HFFc6 (cell line): Measurements from ENCODE around the gene SPATA31C2. TPM values are rescaled to one million over a fixed set of nuclear protein-coding genes. Genes with fewer than 3 reads are reported as not detected.
"Not testable (repeated sequence)": the region's sequence is repeated elsewhere in the genome, so short reads cannot be mapped to it uniquely, and the experiment has no call there.

ENCODE experiments used
- DNase-seq: peaks from one replicate; pipeline ENCODE4 v3.0.0-alpha.2; 2018
- H3K27ac Mint-ChIP-seq: 2 replicates; pipeline ENCODE4 v1.8.0; 2020; ENCODE audit warnings: mild to moderate bottlenecking, mixed read lengths
- H3K27me3 Mint-ChIP-seq: 2 replicates; pipeline ENCODE4 v1.8.0; 2021; ENCODE audit warnings: mild to moderate bottlenecking, moderate library complexity, mixed read lengths; ENCODE audit not compliant: insufficient read depth
- H3K36me3 Mint-ChIP-seq: 2 replicates; pipeline ENCODE4 v1.8.0; 2021; ENCODE audit warnings: low read depth, mixed read lengths
- H3K4me1 Mint-ChIP-seq: 2 replicates; pipeline ENCODE4 v1.8.0; 2020; ENCODE audit warnings: low read depth, mixed read lengths
- H3K4me3 Mint-ChIP-seq: 2 replicates; pipeline ENCODE4 v1.8.0; 2020; ENCODE audit warnings: mild to moderate bottlenecking, moderate library complexity, mixed read lengths
- H3K9me3 Mint-ChIP-seq: 2 replicates; pipeline ENCODE4 v1.8.0; 2020; ENCODE audit warnings: mild to moderate bottlenecking, mixed read lengths
- total RNA-seq, 6 experiments: library from RNA; stranded (reverse); fragmentation: NEBNext Ultra II Directional; extraction: Animal tissue kit (Norgen Biotek cat#: 25700); gene quantifications; 2 replicates in 1 of 6; 3 replicates in 5 of 6; pipeline ENCODE4 v1.2.3, GENCODE V29; 2021
- TF ChIP-seq, protein P1 (sequence below): fragments of 200-600 bp; sonication (generic); IDR thresholded peaks from 2 replicates; pipeline ENCODE4 v1.5.0; 2021; ENCODE audit warnings: antibody characterized with exemption, mild to moderate bottlenecking

The SPATA31C2 gene
- total RNA-seq, 6 experiments from 2014 or later, result not detected

DNA sequence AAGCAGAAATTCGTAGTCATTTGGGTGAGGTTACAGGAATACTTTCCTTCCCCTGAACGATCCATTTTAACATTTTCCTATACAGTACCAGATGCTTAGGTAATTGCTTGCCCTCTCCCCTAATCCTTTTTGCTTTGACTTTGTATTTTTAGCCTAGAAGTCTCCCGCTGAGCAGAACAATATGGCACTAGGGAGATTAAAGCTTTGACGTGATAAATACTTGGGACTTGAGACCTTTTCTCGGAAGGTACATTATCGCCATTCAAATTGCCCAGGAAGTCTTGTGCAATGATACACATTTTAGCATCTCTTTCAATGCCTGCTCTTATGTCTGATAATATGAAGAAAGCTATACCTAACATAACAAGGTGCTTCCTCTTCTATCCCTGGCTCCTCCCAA lies 22.9 kb upstream of the SPATA31C2 start:
- Mint-ChIP-seq H3K36me3 (no peaks in the 10 kb centered on the region), H3K4me3 (no peak overlapping the region), H3K9me3 (no peaks in the 10 kb centered on the region), H3K4me1 (peaks cover 4% of the 10 kb centered on the region), H3K27me3 (peaks cover 18% of the 10 kb centered on the region), H3K27ac (no peak overlapping the region)
- DNase-seq, result no peak
- TF ChIP-seq, protein P1, sequence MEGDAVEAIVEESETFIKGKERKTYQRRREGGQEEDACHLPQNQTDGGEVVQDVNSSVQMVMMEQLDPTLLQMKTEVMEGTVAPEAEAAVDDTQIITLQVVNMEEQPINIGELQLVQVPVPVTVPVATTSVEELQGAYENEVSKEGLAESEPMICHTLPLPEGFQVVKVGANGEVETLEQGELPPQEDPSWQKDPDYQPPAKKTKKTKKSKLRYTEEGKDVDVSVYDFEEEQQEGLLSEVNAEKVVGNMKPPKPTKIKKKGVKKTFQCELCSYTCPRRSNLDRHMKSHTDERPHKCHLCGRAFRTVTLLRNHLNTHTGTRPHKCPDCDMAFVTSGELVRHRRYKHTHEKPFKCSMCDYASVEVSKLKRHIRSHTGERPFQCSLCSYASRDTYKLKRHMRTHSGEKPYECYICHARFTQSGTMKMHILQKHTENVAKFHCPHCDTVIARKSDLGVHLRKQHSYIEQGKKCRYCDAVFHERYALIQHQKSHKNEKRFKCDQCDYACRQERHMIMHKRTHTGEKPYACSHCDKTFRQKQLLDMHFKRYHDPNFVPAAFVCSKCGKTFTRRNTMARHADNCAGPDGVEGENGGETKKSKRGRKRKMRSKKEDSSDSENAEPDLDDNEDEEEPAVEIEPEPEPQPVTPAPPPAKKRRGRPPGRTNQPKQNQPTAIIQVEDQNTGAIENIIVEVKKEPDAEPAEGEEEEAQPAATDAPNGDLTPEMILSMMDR, result no peak

DNA sequence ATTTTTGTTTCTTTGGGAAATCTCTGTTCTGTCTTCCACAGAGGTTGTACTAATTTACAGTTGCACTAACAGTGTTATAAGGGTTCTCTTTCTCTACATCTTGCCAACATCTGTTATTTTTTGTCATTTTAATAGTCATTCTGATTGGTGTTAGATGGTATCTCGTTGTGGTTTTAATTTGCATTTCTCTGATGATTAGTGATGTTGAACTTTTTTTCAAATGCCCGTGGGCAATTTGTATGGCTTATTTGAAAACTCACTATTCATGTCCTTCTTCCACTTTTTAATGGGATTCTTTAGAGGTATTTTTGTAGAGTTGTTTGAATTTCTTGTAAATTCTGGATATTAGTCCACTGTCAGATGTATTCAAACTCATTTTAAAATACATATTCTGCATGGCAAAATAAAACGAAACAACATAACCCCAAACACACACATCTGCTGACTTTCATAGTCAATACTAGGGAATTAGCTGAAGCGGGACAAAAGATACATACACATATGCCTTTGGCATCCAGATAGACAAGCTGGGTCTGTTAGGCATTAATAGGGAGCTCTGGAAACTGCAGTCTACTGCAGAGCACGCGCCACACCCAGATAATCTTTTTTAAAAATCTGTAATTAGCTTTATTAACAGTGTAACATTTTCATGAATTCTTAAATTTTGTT lies 5.8 kb upstream of the SPATA31C2 start:
- DNase-seq, result peak; percentile 6
- Mint-ChIP-seq H3K9me3 (no peaks in the 10 kb centered on the region), H3K4me3 (no peak overlapping the region), H3K4me1 (peaks cover 5% of the 10 kb centered on the region; the same call in 1 of the 2 replicates), H3K27ac (no peak overlapping the region), H3K27me3 (peaks cover 19% of the 10 kb centered on the region), H3K36me3 (no peaks in the 10 kb centered on the region)
- TF ChIP-seq, protein P1, result no peak

DNA sequence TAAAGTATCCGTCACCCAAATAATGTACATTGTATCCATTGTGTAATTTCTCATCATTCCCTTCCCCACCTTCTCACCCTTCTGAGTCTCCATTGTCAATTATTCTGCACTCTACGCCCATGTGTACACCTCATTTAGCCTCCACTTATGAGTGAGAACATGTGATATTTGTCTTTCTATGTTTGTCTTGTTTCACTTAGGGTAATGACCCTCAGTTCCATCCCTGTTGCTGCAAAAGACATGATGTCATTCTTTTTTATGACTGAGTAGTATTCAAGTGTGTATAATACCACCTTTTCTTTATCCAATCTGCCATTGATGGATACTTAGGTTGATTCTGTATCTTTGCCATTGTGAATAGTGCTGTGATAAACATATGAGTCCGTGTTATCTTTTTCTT lies 4.9 kb upstream of the SPATA31C2 start:
- H3K27me3 Mint-ChIP-seq, result peaks cover 19% of the 10 kb centered on the region
- no peak overlapping the region for H3K27ac Mint-ChIP-seq
- peaks cover 5% of the 10 kb centered on the region; the same call in 1 of the 2 replicates for H3K4me1 Mint-ChIP-seq
- TF ChIP-seq, protein P1, result no peak
- H3K36me3 Mint-ChIP-seq, result no peaks in the 10 kb centered on the region
- no peak overlapping the region for H3K4me3 Mint-ChIP-seq
- no peak for DNase-seq
- no peaks in the 10 kb centered on the region for H3K9me3 Mint-ChIP-seq

DNA sequence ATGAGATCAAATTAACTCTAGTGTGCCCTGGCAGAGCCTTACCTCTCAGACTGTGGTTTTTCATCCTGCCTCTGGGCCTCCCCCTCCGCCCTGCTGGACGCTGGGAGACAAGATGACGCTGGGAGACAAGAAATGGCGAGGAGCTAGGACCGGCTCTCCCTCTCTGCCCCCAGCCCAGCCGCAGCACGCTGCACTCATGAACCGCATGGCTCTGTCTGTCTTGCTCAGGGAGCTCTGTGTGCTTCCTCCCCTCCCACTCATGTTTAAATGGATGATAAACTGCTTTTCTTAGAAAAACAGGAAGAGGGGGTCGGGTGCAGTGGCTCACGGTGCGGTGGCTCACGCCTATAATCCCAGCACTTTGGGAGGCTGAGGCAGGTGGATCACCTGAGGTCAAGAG lies 4.7 kb downstream of the SPATA31C2 start:
- H3K27ac Mint-ChIP-seq, H3K4me1 Mint-ChIP-seq, H3K36me3 Mint-ChIP-seq, H3K4me3 Mint-ChIP-seq, DNase-seq, H3K27me3 Mint-ChIP-seq, H3K9me3 Mint-ChIP-seq: not testable (repeated sequence)

DNA sequence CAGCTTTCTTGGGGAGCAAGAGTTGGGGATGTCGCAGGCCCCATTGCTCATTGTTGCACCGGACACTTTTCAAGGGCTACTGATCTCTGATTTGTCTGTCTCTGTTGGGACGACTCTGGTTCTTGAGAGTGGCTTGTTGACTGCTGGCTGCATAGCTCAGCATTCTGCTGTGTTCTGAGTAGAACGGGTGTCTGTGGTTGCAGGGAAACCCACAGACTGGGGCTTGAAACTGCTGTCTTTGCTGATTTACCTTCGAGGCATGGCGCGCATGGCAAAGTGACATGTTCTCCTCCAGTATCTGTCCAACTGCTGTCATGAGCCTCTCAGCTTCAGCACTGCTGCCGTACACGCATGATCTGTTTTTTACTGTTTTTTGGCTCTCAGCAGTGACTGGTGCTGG lies 8.7 kb downstream of the SPATA31C2 start:
- DNase-seq, H3K27me3 Mint-ChIP-seq, H3K36me3 Mint-ChIP-seq, H3K27ac Mint-ChIP-seq, H3K4me1 Mint-ChIP-seq, H3K4me3 Mint-ChIP-seq, H3K9me3 Mint-ChIP-seq: not testable (repeated sequence)

DNA sequence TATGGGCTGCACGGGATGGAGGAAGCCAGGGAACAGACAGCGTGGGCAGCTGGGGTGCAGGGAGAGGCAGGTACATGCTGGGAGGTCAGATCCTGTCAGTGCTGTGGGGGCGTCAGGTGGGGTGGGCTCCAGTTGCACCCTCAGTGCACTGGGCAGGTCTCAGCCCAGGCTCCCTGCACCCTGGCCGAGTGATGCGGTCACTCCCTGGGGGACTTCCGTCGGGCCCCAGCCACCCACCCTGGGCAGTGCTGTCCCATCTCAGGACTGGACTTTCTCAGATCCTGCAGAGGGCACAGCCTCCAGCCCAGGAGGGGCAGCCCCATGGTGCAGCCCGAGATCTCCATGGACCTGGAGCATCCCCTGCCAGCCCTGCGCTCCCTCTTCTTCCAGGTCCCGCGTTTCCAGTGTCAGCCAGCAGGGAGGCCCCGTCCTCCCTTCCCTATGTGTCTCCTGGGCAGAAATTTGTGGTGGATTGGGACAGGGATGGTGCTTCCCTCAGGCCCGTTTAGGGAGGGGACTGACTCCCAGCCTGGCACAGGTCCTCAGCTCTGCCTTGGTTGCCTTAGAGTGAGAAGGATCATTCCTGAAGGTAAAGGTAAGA lies 10.5 kb downstream of the SPATA31C2 start:
- not testable (repeated sequence) for H3K9me3 Mint-ChIP-seq, H3K27me3 Mint-ChIP-seq, H3K4me1 Mint-ChIP-seq, H3K36me3 Mint-ChIP-seq, H3K4me3 Mint-ChIP-seq, H3K27ac Mint-ChIP-seq, DNase-seq

DNA sequence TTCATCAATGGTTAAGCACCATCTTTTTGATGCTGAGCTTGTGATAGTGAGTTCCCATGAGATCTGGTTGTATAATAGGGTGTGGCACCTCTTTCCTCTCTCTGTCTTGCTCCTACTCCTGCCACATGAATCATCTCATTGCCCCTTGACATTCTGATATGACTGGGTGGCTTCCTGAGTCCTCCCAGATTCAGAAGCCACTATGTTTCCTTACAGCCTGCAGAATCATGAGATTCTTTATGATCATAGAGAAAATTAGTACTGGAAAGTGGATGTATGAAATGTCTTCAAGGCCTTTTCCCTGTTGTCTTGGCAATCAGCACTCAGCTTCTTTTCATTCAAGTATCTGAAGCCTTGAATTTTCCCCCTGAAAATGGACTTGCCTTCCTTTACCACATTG lies 14.9 kb downstream of the SPATA31C2 start:
- not testable (repeated sequence) for H3K9me3 Mint-ChIP-seq, DNase-seq, H3K36me3 Mint-ChIP-seq, H3K27ac Mint-ChIP-seq, H3K4me1 Mint-ChIP-seq, H3K4me3 Mint-ChIP-seq, H3K27me3 Mint-ChIP-seq

DNA sequence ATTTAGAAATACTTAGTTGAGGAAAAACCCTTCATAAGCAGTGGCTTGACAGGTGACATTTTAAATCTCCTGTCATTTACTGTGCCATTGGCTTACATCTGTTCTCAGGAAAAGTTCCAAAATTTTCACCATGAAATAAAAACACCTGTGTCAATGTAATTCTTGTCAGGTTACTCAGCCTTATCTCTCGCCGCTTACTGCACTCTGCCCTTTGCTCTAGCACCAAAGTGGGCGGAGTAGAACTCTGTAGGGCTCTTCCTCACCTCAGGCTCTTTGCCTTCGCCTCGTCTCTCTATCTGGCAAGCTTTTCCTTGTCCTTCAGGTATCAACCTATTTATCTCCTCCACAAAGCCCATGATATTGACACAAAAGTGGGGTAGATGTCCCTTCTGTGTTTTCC lies 20.2 kb downstream of the SPATA31C2 start:
- not testable (repeated sequence) for H3K27me3 Mint-ChIP-seq, H3K27ac Mint-ChIP-seq, H3K36me3 Mint-ChIP-seq, H3K4me1 Mint-ChIP-seq, DNase-seq, H3K4me3 Mint-ChIP-seq, H3K9me3 Mint-ChIP-seq

DNA sequence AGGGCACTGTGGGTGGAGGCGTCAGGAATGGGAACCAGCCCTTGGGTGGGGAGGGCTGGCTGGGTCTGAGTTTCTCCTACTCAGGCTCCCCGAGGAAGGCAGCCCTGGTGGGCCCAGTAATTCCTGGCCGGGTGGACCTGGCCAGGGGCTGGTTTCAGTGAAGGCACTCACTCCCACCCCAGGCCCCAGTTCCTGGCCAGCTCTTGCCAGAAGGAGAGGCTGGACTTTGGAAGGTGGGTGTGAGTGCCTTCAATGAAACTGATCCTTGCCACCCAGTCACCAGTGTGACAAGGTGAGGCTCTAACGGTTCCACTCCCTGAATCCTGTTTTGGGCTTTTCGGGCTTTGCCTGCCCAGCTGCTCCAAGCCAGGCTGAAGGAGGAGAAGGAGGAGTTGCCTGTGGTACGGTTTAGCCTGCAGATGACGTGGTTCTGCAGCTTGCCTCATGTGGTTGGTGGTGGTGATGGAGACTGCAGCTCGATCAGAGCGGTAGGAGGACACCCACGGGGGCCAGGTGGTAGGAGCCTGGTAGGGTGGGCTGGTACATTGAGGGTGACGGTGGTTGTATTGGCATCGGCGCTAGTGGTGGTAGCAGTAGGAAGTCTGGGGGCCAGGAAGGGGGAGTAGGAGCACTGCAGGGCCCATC lies 23.2 kb downstream of the SPATA31C2 start:
- not testable (repeated sequence) for H3K36me3 Mint-ChIP-seq, H3K27me3 Mint-ChIP-seq, H3K4me1 Mint-ChIP-seq, H3K9me3 Mint-ChIP-seq, H3K4me3 Mint-ChIP-seq, H3K27ac Mint-ChIP-seq, DNase-seq

DNA sequence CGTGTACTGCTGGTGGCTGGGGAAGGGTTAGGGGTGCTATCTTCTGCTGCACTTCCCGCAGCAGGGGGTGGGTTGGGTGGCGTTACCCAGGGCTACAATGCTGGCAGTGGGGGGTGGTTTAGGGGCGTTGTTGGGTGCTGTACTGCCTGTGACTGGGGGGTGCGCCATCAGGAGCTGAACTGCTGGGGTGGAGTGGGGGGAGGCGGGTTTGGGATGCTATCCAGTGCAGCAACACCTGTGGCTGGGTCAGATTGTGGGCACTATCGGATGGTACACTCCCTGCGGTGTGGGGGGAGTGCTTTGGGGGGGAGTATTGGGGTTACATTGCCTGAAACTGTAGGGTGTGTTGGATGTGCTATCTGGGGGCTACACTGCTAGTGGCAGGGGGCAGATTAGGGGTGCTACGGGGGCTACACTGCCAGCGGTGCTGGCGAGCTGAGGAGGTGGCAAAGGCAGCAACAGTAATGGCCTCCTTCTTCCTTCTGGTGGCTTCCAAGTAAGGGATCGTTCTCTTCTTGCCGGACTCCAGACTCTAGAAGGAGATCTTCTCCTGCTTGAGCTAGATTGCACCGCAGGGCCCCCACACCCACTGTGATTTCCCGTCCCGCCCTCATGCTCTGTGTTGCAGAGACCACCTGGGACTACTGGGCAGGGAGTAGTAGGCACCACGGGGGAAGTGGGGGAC lies 23.9 kb downstream of the SPATA31C2 start:
- H3K27ac Mint-ChIP-seq, H3K9me3 Mint-ChIP-seq, H3K4me1 Mint-ChIP-seq, H3K27me3 Mint-ChIP-seq, H3K4me3 Mint-ChIP-seq, DNase-seq, H3K36me3 Mint-ChIP-seq: not testable (repeated sequence)
